ENCODE results near the gene MFAP3L.

DNA sequence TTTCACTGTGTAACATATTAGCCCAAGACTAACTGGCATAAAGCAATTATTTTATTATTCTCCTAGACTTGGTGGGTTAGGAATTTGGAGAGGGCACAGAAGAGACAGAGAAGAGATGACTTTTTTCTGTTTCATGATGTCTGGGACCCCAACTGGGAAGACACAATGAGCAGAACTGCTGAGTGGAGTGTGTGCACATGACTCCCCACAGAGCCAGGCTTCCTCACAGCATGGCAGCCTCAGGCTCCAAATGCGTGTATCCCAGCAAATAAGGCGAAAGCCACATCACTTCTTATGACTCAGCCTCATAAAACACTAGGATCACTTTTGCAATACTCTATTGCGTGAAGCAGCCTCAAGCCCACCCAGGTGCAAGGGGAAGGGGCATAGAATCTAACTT is 68.4 kb downstream of the MFAP3L start:
- TF ChIP-seq, protein P1, sequence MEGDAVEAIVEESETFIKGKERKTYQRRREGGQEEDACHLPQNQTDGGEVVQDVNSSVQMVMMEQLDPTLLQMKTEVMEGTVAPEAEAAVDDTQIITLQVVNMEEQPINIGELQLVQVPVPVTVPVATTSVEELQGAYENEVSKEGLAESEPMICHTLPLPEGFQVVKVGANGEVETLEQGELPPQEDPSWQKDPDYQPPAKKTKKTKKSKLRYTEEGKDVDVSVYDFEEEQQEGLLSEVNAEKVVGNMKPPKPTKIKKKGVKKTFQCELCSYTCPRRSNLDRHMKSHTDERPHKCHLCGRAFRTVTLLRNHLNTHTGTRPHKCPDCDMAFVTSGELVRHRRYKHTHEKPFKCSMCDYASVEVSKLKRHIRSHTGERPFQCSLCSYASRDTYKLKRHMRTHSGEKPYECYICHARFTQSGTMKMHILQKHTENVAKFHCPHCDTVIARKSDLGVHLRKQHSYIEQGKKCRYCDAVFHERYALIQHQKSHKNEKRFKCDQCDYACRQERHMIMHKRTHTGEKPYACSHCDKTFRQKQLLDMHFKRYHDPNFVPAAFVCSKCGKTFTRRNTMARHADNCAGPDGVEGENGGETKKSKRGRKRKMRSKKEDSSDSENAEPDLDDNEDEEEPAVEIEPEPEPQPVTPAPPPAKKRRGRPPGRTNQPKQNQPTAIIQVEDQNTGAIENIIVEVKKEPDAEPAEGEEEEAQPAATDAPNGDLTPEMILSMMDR (IDR thresholded peaks at IDR 0.05): no peak
- TF ChIP-seq POLR2A (IDR thresholded peaks at IDR 0.05) (no peak), EP300 (IDR thresholded peaks at IDR 0.05) (no peak)

Data from ovary (tissue), 3 donors.